ENCODE results near the gene ZSCAN5A.

- TF ChIP-seq CTCF (IDR thresholded peaks at IDR 0.05; ENCODE audit: insufficient read depth, low read length, poor library complexity, severe bottlenecking) (no peak), EZH2phosphoT487 (conservative IDR thresholded peaks at IDR 0.05; ENCODE audit: low read length) (no peak)
These were observed 5.8 kb downstream of the ZSCAN5A start for GRCh38 chr19:56308792-56309191.

Data from SU-DHL-6 (cell line).